Stomach (tissue), 4 donors: ENCODE data around the gene MAP2K1.

Experiments
- POLR2A ChIP-seq, 4 donors: fragments of 450-650 bp; IDR thresholded peaks; one replicate each; pipeline ENCODE4 v1.6.1; 2016; ENCODE audit warnings: antibody characterized with exemption in 4 of 4, control low read depth in 2 of 4, mild to moderate bottlenecking in 1 of 4, moderate library complexity in 1 of 4
- POLR2AphosphoS5 ChIP-seq, 3 donors: sonication (generic); formaldehyde crosslinking; IDR thresholded peaks; one replicate each; pipeline ENCODE4 v1.6.1; 2016; ENCODE audit warnings: antibody characterized with exemption in 3 of 3
- TF ChIP-seq, protein P1 (sequence below), 7 experiments: fragments of 450-650 bp in 4 of 7; fragments of 200-600 bp in 3 of 7; sonication (generic) in 3 of 7; IDR thresholded peaks; one replicate each; pipeline ENCODE4 v1.5.1; 2016 to 2019; ENCODE audit warnings: antibody characterized with exemption in 7 of 7, control low read depth in 2 of 7, mild to moderate bottlenecking in 1 of 7

DNA sequence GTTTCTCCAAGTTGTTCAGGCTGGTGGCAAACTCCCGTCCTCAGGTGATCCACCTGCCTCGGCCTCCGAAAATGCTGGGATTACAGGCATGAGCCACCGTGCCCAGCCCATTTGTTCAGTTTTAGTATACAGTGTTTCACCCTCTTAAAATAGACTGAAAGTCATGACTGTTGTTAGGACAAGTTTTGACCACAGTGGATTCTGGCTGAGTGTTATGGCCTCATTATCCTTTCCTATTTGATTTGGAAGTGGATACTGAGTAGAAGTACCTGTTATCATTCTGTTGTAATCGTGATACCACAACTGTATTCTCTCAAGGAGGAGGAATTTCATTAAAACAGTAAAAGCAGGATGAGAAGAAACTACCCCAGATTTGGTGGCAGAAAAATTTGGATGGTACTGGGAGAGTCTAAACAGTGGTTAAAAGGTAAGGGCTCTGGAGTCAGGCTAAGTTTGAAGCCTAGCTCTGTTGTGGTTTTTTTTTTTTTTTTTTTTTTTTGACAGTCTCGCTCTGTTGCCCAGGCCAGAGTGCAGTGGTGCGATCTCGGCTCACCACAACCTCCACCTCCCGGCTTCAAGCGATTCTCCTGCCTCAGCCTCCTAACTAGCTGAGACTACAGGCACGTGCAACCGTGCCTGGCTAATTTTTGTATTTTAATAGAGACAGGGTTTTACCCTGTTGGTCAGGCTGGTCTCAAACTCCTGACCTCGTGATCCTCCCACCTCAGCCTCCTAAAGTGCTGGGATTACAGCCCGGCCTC is 2.6 kb downstream of the MAP2K1 start:
- TF ChIP-seq POLR2A (IDR thresholded peaks at IDR 0.05) (no peak), POLR2AphosphoS5 (IDR thresholded peaks at IDR 0.05) (no peak)
- TF ChIP-seq, protein P1, sequence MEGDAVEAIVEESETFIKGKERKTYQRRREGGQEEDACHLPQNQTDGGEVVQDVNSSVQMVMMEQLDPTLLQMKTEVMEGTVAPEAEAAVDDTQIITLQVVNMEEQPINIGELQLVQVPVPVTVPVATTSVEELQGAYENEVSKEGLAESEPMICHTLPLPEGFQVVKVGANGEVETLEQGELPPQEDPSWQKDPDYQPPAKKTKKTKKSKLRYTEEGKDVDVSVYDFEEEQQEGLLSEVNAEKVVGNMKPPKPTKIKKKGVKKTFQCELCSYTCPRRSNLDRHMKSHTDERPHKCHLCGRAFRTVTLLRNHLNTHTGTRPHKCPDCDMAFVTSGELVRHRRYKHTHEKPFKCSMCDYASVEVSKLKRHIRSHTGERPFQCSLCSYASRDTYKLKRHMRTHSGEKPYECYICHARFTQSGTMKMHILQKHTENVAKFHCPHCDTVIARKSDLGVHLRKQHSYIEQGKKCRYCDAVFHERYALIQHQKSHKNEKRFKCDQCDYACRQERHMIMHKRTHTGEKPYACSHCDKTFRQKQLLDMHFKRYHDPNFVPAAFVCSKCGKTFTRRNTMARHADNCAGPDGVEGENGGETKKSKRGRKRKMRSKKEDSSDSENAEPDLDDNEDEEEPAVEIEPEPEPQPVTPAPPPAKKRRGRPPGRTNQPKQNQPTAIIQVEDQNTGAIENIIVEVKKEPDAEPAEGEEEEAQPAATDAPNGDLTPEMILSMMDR (IDR thresholded peaks at IDR 0.05), result no peak
